ENCODE data around the gene P4HB.

DNA sequence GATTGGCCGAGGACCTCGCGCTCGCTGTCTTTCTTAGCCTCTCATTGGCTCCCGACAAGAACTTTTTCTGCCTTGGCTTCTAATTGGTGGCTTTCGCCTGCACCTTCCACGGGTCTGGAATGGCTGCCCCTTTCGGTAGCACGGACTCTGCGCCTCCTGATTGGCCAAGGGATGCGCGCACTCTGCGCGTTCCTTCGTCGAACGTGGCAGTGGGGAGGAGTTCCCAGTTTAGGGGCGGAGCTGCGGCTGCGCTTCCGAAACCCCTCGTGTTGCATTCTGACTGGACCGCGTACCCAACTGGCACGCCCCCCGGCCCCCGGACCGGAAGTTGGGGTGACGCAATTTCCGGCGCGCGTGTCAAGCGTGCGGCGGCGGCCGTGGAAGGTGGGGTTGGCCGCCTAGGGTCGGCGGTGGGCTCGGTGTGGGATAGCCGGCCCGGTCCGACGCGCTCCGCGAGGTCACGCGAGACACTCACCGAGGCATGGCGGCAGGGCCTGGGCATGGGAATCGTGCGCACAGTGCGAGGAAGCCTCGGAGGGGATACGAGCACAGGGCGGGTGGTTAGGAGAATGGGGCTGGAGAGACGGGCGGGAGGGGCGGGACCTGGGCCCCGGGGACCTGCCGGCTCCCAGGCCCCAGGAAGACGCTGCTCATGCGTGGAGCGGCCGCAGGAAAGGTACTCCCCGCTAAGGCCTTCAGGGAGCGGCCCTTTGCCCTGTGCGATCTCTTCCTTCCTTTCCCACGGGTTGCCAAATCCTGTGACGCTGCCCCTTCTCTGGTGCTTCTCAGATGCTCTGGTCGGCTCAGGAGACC, 627 bp upstream of the P4HB start:
- no peak for TF ChIP-seq FOXA1 (IDR thresholded peaks at IDR 0.05)
- no peak for TF ChIP-seq FOXK2 (IDR thresholded peaks at IDR 0.05)
- TF ChIP-seq TARDBP (IDR thresholded peaks at IDR 0.05): no peak
- no peak for TF ChIP-seq BHLHE40 (IDR thresholded peaks at IDR 0.05; ENCODE audit: borderline replicate concordance)
- no peak for TF ChIP-seq FOXM1 (IDR thresholded peaks at IDR 0.05; ENCODE audit: borderline replicate concordance)
- TF ChIP-seq ZNF384 (IDR thresholded peaks at IDR 0.05): no peak; the same call in none of the 2 replicates
- no peak; the same call in 1 of the 2 replicates for TF ChIP-seq HDGF (IDR thresholded peaks at IDR 0.05; ENCODE audit: borderline replicate concordance)
- TF ChIP-seq, protein P1, sequence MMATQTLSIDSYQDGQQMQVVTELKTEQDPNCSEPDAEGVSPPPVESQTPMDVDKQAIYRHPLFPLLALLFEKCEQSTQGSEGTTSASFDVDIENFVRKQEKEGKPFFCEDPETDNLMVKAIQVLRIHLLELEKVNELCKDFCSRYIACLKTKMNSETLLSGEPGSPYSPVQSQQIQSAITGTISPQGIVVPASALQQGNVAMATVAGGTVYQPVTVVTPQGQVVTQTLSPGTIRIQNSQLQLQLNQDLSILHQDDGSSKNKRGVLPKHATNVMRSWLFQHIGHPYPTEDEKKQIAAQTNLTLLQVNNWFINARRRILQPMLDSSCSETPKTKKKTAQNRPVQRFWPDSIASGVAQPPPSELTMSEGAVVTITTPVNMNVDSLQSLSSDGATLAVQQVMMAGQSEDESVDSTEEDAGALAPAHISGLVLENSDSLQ (IDR thresholded peaks at IDR 0.05): peak; percentile 41
- no peak for TF ChIP-seq SP1 (IDR thresholded peaks at IDR 0.05)
- TF ChIP-seq L3MBTL2 (conservative IDR thresholded peaks at IDR 0.05): peak; percentile 95
- no peak for TF ChIP-seq SUZ12 (IDR thresholded peaks at IDR 0.05)
- peak; percentile 26; the same call in 1 of the 2 replicates for TF ChIP-seq ELF4 (IDR thresholded peaks at IDR 0.05)
- TF ChIP-seq ARNT (IDR thresholded peaks at IDR 0.05): no peak
